ENCODE data around the gene HHAT. TPM values are rescaled to one million over a fixed set of nuclear protein-coding genes. Genes with fewer than 3 reads are reported as not detected.

Gene HHAT
- total RNA-seq, 4 donors from 2014 or later, result 4.8 to 5.9 (median 5.3) TPM

DNA sequence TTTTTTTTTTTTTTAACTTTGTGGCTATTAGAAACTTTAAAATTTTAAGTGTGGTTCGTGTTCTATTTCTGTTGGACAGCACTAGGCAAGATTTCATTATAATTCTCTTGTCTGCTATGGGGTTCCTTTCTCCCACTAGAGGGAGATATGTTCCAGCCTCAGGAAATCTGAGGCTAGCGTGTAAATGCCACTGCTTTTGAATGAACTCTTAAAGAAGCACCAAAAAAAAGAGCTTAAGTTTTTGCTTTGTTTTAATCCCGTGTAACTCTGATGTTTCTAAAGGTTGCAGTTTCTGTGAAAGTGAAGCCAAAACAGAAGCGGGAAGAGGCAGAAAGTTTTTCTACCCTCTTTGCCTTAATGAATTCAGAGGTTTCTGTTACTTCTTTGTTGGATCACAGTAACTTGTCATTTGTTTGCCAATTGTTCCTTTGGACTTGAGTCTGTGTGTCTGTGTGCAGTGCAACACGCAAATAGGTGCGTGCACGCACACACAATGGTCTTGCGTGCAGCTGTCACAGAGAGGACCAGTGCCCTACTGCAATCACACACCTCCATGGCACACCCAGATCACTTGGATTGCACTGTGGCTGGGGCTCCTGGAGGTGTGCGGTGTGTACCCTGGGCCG, 32.3 kb downstream of the HHAT start:
- no peak overlapping the region for H3K27ac ChIP-seq
- H3K9me3 ChIP-seq, result no peaks in the 10 kb centered on the region
- H3K36me3 ChIP-seq, result no peaks in the 10 kb centered on the region
- DNase-seq (ENCODE audit: low spot score in 2 of 2), result peak in 1 of 2 donors; percentile 22
- H3K4me1 ChIP-seq, result peaks cover 0 to 47% (median 24%) of the 10 kb centered on the region in 4 donors
- WGBS, 2 donors, result 37% methylated on average over 10 of the region's 10 CpGs
- no peak overlapping the region for H3K4me3 ChIP-seq
- no peaks in the 10 kb centered on the region for H3K27me3 ChIP-seq
- TF ChIP-seq, protein P1, sequence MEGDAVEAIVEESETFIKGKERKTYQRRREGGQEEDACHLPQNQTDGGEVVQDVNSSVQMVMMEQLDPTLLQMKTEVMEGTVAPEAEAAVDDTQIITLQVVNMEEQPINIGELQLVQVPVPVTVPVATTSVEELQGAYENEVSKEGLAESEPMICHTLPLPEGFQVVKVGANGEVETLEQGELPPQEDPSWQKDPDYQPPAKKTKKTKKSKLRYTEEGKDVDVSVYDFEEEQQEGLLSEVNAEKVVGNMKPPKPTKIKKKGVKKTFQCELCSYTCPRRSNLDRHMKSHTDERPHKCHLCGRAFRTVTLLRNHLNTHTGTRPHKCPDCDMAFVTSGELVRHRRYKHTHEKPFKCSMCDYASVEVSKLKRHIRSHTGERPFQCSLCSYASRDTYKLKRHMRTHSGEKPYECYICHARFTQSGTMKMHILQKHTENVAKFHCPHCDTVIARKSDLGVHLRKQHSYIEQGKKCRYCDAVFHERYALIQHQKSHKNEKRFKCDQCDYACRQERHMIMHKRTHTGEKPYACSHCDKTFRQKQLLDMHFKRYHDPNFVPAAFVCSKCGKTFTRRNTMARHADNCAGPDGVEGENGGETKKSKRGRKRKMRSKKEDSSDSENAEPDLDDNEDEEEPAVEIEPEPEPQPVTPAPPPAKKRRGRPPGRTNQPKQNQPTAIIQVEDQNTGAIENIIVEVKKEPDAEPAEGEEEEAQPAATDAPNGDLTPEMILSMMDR (IDR thresholded peaks at IDR 0.05), result peak; percentile 52 to 69 (median 63)
- TF ChIP-seq POLR2A (IDR thresholded peaks at IDR 0.05) (no peak), EP300 (IDR thresholded peaks at IDR 0.05) (no peak)

DNA sequence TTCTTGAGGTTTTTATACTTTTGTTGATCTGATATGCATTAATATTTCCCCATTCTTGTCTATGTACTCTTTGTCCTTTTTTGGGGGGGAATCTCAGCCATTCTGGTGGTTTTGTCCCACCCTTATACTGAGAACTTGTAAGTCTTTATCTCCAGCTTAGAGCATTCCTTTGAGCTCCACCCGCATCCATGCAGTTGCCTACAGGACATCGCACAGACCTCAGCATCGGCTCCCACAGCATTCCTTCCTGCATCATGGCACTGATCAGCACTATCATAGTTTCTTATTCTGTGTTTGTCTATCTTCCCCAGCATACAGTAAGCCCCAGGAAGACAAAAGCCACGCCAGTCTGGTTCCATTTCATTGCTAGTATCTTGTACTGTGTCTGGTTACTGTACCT, 33.0 kb downstream of the HHAT start:
- Histone ChIP-seq H3K4me1 (peaks cover 0 to 47% (median 24%) of the 10 kb centered on the region in 4 donors), H3K4me3 (no peak overlapping the region), H3K27ac (no peak overlapping the region), H3K36me3 (no peaks in the 10 kb centered on the region), H3K9me3 (no peaks in the 10 kb centered on the region), H3K27me3 (no peaks in the 10 kb centered on the region)
- DNase-seq (ENCODE audit: low spot score in 2 of 2), result no peak
- WGBS, 2 donors, result 72 to 74% methylated on average over 4 of the region's 4 CpGs
- TF ChIP-seq POLR2A (IDR thresholded peaks at IDR 0.05) (no peak), EP300 (IDR thresholded peaks at IDR 0.05) (no peak)
- TF ChIP-seq, protein P1 (IDR thresholded peaks at IDR 0.05), result no peak

DNA sequence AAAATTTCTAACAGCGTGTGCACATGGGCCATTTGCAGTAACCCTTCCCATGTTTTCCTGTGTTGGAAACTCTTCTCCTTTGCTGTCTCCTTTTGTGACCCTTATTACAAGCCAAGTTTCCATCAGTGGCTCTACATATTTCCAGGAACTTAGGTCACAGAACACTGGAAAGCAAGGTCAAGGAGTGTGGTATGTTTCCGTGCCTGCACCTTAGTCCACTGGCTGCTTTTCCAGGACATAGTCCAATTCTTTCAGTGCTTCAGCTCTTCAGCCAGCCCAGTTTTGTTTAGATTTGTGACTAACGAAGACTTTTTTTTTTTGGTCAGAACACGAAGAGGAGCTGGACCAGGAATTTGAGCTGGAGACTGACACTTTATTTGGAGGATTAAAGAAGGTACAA, 33.8 kb downstream of the HHAT start:
- H3K9me3 ChIP-seq, result no peaks in the 10 kb centered on the region
- TF ChIP-seq EP300 (IDR thresholded peaks at IDR 0.05), result peak; percentile 40 to 62
- TF ChIP-seq, protein P1 (IDR thresholded peaks at IDR 0.05), result no peak
- H3K4me1 ChIP-seq, result peaks cover 0 to 47% (median 24%) of the 10 kb centered on the region in 4 donors
- peak in 1 of 2 donors; percentile 11 for DNase-seq (ENCODE audit: low spot score in 2 of 2)
- H3K36me3 ChIP-seq, result no peaks in the 10 kb centered on the region
- no peaks in the 10 kb centered on the region for H3K27me3 ChIP-seq
- WGBS, 2 donors, result 23 to 24% methylated on average over 4 of the region's 4 CpGs
- peak overlapping the region in 3 of 4 donors; percentile 9 to 34 (median 9) for H3K27ac ChIP-seq
- H3K4me3 ChIP-seq, result no peak overlapping the region

DNA sequence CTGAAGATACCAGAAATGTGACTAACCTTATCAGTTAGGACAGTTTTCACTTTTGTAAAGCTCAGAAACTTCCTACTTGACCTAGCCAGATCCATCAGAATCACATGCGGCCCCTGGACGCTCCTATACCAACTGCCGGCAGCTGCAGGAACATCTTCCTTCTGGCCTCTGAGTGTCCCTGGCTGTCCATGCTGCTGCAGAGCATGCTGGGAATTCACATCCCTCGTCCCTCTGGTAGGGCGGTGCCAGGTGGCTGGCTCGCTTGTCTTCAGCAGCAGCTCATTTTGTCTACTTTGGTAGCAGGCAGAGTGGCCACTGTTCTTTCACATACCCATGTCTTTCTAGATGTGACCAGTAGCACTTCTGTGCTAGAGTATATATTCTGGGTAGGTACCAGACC, 34.4 kb downstream of the HHAT start:
- H3K27me3 ChIP-seq, result no peaks in the 10 kb centered on the region
- peak overlapping the region in 3 of 4 donors; percentile 9 to 34 (median 9) for H3K27ac ChIP-seq
- no peak overlapping the region for H3K4me3 ChIP-seq
- no peaks in the 10 kb centered on the region for H3K9me3 ChIP-seq
- no peaks in the 10 kb centered on the region for H3K36me3 ChIP-seq
- peaks cover 0 to 47% (median 24%) of the 10 kb centered on the region in 4 donors for H3K4me1 ChIP-seq
- DNase-seq (ENCODE audit: low spot score in 2 of 2), result no peak
- no peak for TF ChIP-seq EP300 (IDR thresholded peaks at IDR 0.05)
- TF ChIP-seq, protein P1 (IDR thresholded peaks at IDR 0.05), result no peak
- TF ChIP-seq POLR2A (IDR thresholded peaks at IDR 0.05), result no peak
- WGBS, 2 donors, result 66 to 72% methylated on average over 6 of the region's 6 CpGs

DNA sequence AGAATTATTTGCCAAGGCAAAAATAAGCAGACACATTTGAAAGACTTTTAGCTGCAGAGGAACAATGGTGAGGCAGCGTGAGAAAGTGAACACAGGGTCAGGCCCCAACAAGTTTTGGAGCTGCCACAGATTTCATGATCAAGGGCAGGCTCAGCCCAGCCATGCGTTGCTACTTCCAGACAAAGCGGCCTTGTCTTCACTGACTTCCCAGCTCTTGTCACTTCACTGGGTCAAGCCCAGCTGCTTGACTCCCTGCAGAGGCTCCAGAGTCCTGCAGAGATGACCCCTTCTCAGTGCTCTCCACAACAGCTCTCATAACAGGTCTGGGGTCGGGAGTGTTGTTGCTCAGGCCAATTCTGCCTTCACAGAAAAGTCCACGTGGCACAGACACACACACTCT, 35.8 kb downstream of the HHAT start:
- 41 to 46% methylated on average over 5 of the region's 5 CpGs for WGBS, 2 donors
- Histone ChIP-seq H3K27me3 (no peaks in the 10 kb centered on the region), H3K27ac (peak overlapping the region in 2 of 4 donors; percentile 24 to 69)

More for the DNA sequence above, 35.8 kb downstream of the HHAT start:
- DNase-seq (ENCODE audit: low spot score in 2 of 2), result peak in 1 of 2 donors; percentile 19
- no peaks in the 10 kb centered on the region for H3K9me3 ChIP-seq
- peaks cover 0 to 41% (median 24%) of the 10 kb centered on the region in 4 donors for H3K4me1 ChIP-seq
- no peaks in the 10 kb centered on the region for H3K36me3 ChIP-seq
- H3K4me3 ChIP-seq, result no peak overlapping the region
- TF ChIP-seq EP300 (IDR thresholded peaks at IDR 0.05) (peak in 1 of 2 donors; percentile 36), POLR2A (IDR thresholded peaks at IDR 0.05) (no peak)
- TF ChIP-seq, protein P1 (IDR thresholded peaks at IDR 0.05), result no peak
